ENCODE results near the gene CCT6B.
"Not testable (repeated sequence)": the region's sequence is repeated elsewhere in the genome, so short reads cannot be mapped to it uniquely, and the experiment has no call there.

CCT6B gene

GRCh38 chr17:34961093-34961911, at the start of gene CCT6B, which contains the start of gene ZNF830:
CCT6B (minus strand) TSS chr17:34961460; CDS start chr17:34961393, 67 bp downstream.
ZNF830 (plus strand) TSS chr17:34961540; CDS start chr17:34961567, 27 bp downstream.
- in situ Hi-C loops (cut with MboI; ENCODE audit: low sequenced_read_pairs), result no loop called here

- in situ Hi-C loops (cut with MboI; ENCODE audit: low sequenced_read_pairs), result no loop called here
These were observed 48.8 kb upstream of the CCT6B start for GRCh38 chr17:35010093-35010492.

GRCh38 chr17:35006961-35007360, 45.7 kb upstream of the CCT6B start:
- in situ Hi-C loops (cut with MboI; ENCODE audit: low sequenced_read_pairs), result no loop called here

GRCh38 chr17:35006345-35006744, 45.1 kb upstream of the CCT6B start:
- in situ Hi-C loops (cut with MboI; ENCODE audit: low sequenced_read_pairs), result no loop called here

GRCh38 chr17:35003778-35004177, 42.5 kb upstream of the CCT6B start:
- in situ Hi-C loops (cut with MboI; ENCODE audit: low sequenced_read_pairs), result no loop called here

GRCh38 chr17:35002876-35003551, 41.8 kb upstream of the CCT6B start:
- in situ Hi-C loops (cut with MboI; ENCODE audit: low sequenced_read_pairs), result no loop called here

- in situ Hi-C loops (cut with MboI; ENCODE audit: low sequenced_read_pairs), result no loop called here
These were observed 40.3 kb upstream of the CCT6B start for GRCh38 chr17:35001549-35001948.

GRCh38 chr17:35000965-35001364, 39.7 kb upstream of the CCT6B start:
- in situ Hi-C loops (cut with MboI; ENCODE audit: low sequenced_read_pairs), result not testable (repeated sequence)

- in situ Hi-C loops (cut with MboI; ENCODE audit: low sequenced_read_pairs), result loop anchor here (5.0 to 25.0 kb wide), 2 partner anchors 123 to 587 kb away; partner anchors contain the start of gene FNDC8
These were observed 38.2 kb upstream of the CCT6B start for GRCh38 chr17:34999456-34999855.

- in situ Hi-C loops (cut with MboI; ENCODE audit: low sequenced_read_pairs), result loop anchor here (5.0 to 25.0 kb wide), 2 partner anchors 124 to 586 kb away; partner anchors contain the start of gene FNDC8
These were observed 36.9 kb upstream of the CCT6B start for GRCh38 chr17:34998205-34998604.

GRCh38 chr17:34997355-34997862, 36.1 kb upstream of the CCT6B start:
- in situ Hi-C loops (cut with MboI; ENCODE audit: low sequenced_read_pairs), result loop anchor here (5.0 to 25.0 kb wide), 2 partner anchors 125 to 585 kb away; partner anchors contain the start of gene FNDC8

- in situ Hi-C loops (cut with MboI; ENCODE audit: low sequenced_read_pairs), result loop anchor here (5.0 to 25.0 kb wide), 2 partner anchors 126 to 584 kb away; partner anchors contain the start of gene FNDC8
These were observed 35.4 kb upstream of the CCT6B start for GRCh38 chr17:34996422-34997285.

- in situ Hi-C loops (cut with MboI; ENCODE audit: low sequenced_read_pairs), result loop anchor here (25.0 kb wide), 1 partner anchor 581 kb away; no protein-coding TSS in a partner anchor
These were observed 31.8 kb upstream of the CCT6B start for GRCh38 chr17:34993031-34993430.

GRCh38 chr17:34991606-34992005, 30.3 kb upstream of the CCT6B start:
- in situ Hi-C loops (cut with MboI; ENCODE audit: low sequenced_read_pairs), result loop anchor here (25.0 kb wide), 1 partner anchor 579 kb away; no protein-coding TSS in a partner anchor

GRCh38 chr17:34990921-34991365, 29.7 kb upstream of the CCT6B start:
- in situ Hi-C loops (cut with MboI; ENCODE audit: low sequenced_read_pairs), result loop anchor here (25.0 kb wide), 1 partner anchor 579 kb away; no protein-coding TSS in a partner anchor

GRCh38 chr17:34989473-34989872, 28.2 kb upstream of the CCT6B start:
- in situ Hi-C loops (cut with MboI; ENCODE audit: low sequenced_read_pairs), result loop anchor here (25.0 kb wide), 1 partner anchor 577 kb away; no protein-coding TSS in a partner anchor

GRCh38 chr17:34988644-34989043, 27.4 kb upstream of the CCT6B start:
- in situ Hi-C loops (cut with MboI; ENCODE audit: low sequenced_read_pairs), result loop anchor here (25.0 kb wide), 1 partner anchor 576 kb away; no protein-coding TSS in a partner anchor

- in situ Hi-C loops (cut with MboI; ENCODE audit: low sequenced_read_pairs), result loop anchor here (25.0 kb wide), 1 partner anchor 575 kb away; no protein-coding TSS in a partner anchor
These were observed 26.0 kb upstream of the CCT6B start for GRCh38 chr17:34987232-34987631.

- in situ Hi-C loops (cut with MboI; ENCODE audit: low sequenced_read_pairs), result loop anchor here (25.0 kb wide), 1 partner anchor 569 kb away; no protein-coding TSS in a partner anchor
These were observed 20.4 kb upstream of the CCT6B start for GRCh38 chr17:34981538-34982241.
